ENCODE measurements around the gene IARS2. TPM values are rescaled to one million over a fixed set of nuclear protein-coding genes. Genes with fewer than 3 reads are reported as not detected.

IARS2 gene
- total RNA-seq, 1 experiment from 2014 or later = 73.9 TPM

- CTCF ChIA-PET = interaction anchor here (1.0 to 1.8 kb wide), 3 partner anchors 26 to 51 kb away, joined by 3 to 4 read pairs (median 3); no protein-coding TSS in a partner anchor
- no peak for DNase-seq (ENCODE audit: low spot score)
- H3K4me3 Mint-ChIP-seq = no peak overlapping the region
Observed at GRCh38 chr1:220164116-220164515, 70.2 kb downstream of the IARS2 start.

GRCh38 chr1:220164517-220164916, 70.6 kb downstream of the IARS2 start:
- H3K9me3 Mint-ChIP-seq = no peaks in the 10 kb centered on the region
- POLR2A ChIA-PET = interaction anchor here (0.7 kb wide), 1 partner anchor 206 kb away, joined by 4 read pairs; no protein-coding TSS in a partner anchor
- TF ChIP-seq IRF2 (CRISPR knock-in tag; IDR thresholded peaks at IDR 0.05; ENCODE audit: borderline replicate concordance, low read depth) (no peak), ZNF219 (CRISPR knock-in tag; IDR thresholded peaks at IDR 0.05; ENCODE audit: borderline replicate concordance) (no peak), ERG (CRISPR knock-in tag; IDR thresholded peaks at IDR 0.05) (no peak), AFF4 (CRISPR knock-in tag; IDR thresholded peaks at IDR 0.05; ENCODE audit: borderline replicate concordance) (no peak), TEAD4 (CRISPR knock-in tag; IDR thresholded peaks at IDR 0.05) (no peak), CDX4 (CRISPR knock-in tag; IDR thresholded peaks at IDR 0.05; ENCODE audit: borderline replicate concordance) (no peak), E2F5 (CRISPR knock-in tag; IDR thresholded peaks at IDR 0.05) (no peak), STAT6 (CRISPR knock-in tag; conservative IDR thresholded peaks at IDR 0.05; ENCODE audit: low read depth) (no peak), ZNF263 (CRISPR knock-in tag; IDR thresholded peaks at IDR 0.05; ENCODE audit: low read depth) (no peak), CREB1 (CRISPR knock-in tag; IDR thresholded peaks at IDR 0.05) (no peak), ESRRA (CRISPR knock-in tag; IDR thresholded peaks at IDR 0.05; ENCODE audit: borderline replicate concordance) (no peak), RELA (CRISPR knock-in tag; IDR thresholded peaks at IDR 0.05; ENCODE audit: borderline replicate concordance) (no peak), ZNF416 (CRISPR knock-in tag; IDR thresholded peaks at IDR 0.05) (no peak), ZNF423 (CRISPR knock-in tag; IDR thresholded peaks at IDR 0.05) (no peak), MLX (CRISPR knock-in tag; IDR thresholded peaks at IDR 0.05) (no peak)
- no peak overlapping the region for H3K27ac Mint-ChIP-seq
- no peak for ATAC-seq
- H3K4me3 Mint-ChIP-seq = no peak overlapping the region
- peaks cover 40% of the 10 kb centered on the region for H3K36me3 Mint-ChIP-seq
- no peaks in the 10 kb centered on the region for H3K27me3 Mint-ChIP-seq (ENCODE audit: low read depth)
- no peaks in the 10 kb centered on the region for H3K4me1 Mint-ChIP-seq
- CTCF ChIA-PET = interaction anchor here (1.0 kb wide), 1 partner anchor 41 kb away, joined by 3 read pairs; no protein-coding TSS in a partner anchor
- DNase-seq (ENCODE audit: low spot score) = no peak

More at GRCh38 chr1:220164116-220164515, 70.2 kb downstream of the IARS2 start:
- no peak for ATAC-seq
- TF ChIP-seq ZNF138 (CRISPR knock-in tag; conservative IDR thresholded peaks at IDR 0.05) (no peak), NR2C2 (CRISPR knock-in tag; IDR thresholded peaks at IDR 0.05) (no peak), IRF2 (CRISPR knock-in tag; IDR thresholded peaks at IDR 0.05; ENCODE audit: borderline replicate concordance, low read depth) (no peak), ZNF317 (CRISPR knock-in tag; IDR thresholded peaks at IDR 0.05; ENCODE audit: borderline replicate concordance, low read depth) (no peak), ZNF425 (CRISPR knock-in tag; conservative IDR thresholded peaks at IDR 0.05) (no peak)
- POLR2A ChIA-PET = interaction anchor here (0.7 kb wide), 1 partner anchor 205 kb away, joined by 4 read pairs; no protein-coding TSS in a partner anchor
- peaks cover 37% of the 10 kb centered on the region for H3K36me3 Mint-ChIP-seq
- no peaks in the 10 kb centered on the region for H3K27me3 Mint-ChIP-seq (ENCODE audit: low read depth)
- no peak overlapping the region for H3K27ac Mint-ChIP-seq
- no peaks in the 10 kb centered on the region for H3K9me3 Mint-ChIP-seq
- H3K4me1 Mint-ChIP-seq = no peaks in the 10 kb centered on the region

Measured in WTC11 (cell line).